ENCODE measurements around the gene SLC7A6.

Gene SLC7A6

DNA sequence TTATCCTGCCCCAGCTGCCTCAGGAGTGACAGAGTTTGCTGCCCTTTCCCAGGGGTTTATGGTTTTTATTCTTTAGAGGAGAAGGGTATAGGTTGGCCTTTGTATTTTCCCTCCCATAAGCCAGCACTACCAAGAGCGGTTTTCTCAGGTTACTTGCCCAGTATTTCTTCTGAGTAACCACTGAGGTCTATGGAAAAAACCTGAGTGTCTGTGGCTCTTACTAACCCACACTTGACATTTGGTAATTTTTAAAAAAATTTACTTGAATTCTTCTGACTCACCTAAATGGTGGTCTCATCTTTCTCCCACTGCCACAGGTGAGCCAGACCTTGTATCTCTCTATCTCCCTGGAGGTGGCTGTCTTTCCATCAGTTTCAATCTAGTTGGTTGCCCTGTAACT, 6.0 kb downstream of the SLC7A6 start:
- Histone ChIP-seq H3K4me1 (ENCODE audit: control insufficient read depth, insufficient read depth, low read length) (peaks cover 15% of the 10 kb centered on the region), H3K4me3 (ENCODE audit: insufficient read depth, low read depth, low read length) (no peak overlapping the region), H3K9me3 (ENCODE audit: control insufficient read depth, low read length) (no peaks in the 10 kb centered on the region), H3K27me3 (ENCODE audit: control insufficient read depth, insufficient read depth, low read length, poor library complexity, severe bottlenecking) (peaks cover 2% of the 10 kb centered on the region), H3K36me3 (ENCODE audit: control insufficient read depth, insufficient read depth, low read length) (no peaks in the 10 kb centered on the region), H3K27ac (ENCODE audit: insufficient read depth, low read depth, low read length, poor library complexity, severe bottlenecking) (no peak overlapping the region)
- WGBS, 2 experiments: 33 to 69% methylated on average over 1 of the region's 1 CpG

DNA sequence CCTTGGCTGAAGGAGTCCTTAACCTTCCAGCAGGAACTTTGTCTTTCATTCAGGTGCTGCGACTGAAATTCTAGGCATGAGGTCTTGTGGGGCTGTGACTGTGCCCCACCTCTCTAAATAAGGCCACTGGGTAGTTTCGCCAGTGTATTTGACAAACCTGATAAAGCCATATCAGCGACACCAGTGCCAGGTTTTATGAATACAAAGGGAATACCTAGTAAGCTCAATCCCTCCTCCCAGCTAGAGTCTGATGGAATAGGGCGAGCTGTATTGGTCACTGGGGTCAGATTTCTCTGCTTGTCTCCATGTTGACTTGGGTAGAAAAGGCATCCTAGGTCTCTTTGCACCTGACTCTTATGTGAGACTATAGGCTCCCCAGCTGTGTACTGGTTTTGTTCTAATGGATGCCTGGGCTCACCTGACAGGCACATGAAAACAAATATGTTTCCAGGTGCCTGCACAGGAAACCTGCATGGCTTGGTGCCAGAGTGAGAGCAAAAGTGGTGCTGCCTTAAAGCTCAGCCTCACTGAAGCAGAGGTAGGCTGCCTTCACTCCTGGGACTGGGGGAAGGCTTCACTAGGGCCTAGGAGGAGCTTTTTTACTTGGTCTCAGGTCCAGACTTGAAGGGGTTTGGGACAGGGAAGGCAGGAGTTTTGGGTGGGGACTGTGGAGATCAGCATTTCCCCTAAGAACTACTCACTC, 8.3 kb downstream of the SLC7A6 start:
- no peaks in the 10 kb centered on the region for H3K27me3 ChIP-seq (ENCODE audit: control insufficient read depth, insufficient read depth, low read length, poor library complexity, severe bottlenecking)
- H3K36me3 ChIP-seq (ENCODE audit: control insufficient read depth, insufficient read depth, low read length): no peaks in the 10 kb centered on the region
- 93 to 94% methylated on average over 4 of the region's 4 CpGs for WGBS, 2 experiments
- H3K27ac ChIP-seq (ENCODE audit: insufficient read depth, low read depth, low read length, poor library complexity, severe bottlenecking): no peak overlapping the region
- H3K4me1 ChIP-seq (ENCODE audit: control insufficient read depth, insufficient read depth, low read length): peaks cover 9% of the 10 kb centered on the region
- no peak overlapping the region for H3K4me3 ChIP-seq (ENCODE audit: insufficient read depth, low read depth, low read length)
- no peaks in the 10 kb centered on the region for H3K9me3 ChIP-seq (ENCODE audit: control insufficient read depth, low read length)

DNA sequence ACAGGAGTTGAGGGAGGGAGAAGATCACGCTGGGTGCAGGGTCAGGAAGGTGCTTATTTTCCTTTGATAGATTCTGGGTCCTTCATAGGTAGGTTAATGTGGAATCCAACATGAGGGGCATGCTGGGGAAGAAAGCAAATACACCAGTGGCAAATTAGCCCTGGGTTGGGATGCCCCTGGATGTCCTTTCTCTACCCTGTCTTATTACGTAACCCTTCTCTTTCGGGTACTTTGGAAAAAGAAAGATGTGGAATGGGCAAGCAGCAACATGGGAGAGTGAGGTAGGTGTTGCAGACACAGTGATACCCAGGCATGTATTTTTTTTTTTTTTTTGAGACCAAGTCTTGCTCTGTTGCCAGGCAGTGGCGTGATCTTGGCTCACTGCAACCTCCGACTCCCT, 9.1 kb downstream of the SLC7A6 start:
- Histone ChIP-seq H3K4me1 (ENCODE audit: control insufficient read depth, insufficient read depth, low read length) (peaks cover 4% of the 10 kb centered on the region), H3K27ac (ENCODE audit: insufficient read depth, low read depth, low read length, poor library complexity, severe bottlenecking) (no peak overlapping the region), H3K4me3 (ENCODE audit: insufficient read depth, low read depth, low read length) (no peak overlapping the region), H3K27me3 (ENCODE audit: control insufficient read depth, insufficient read depth, low read length, poor library complexity, severe bottlenecking) (no peaks in the 10 kb centered on the region), H3K9me3 (ENCODE audit: control insufficient read depth, low read length) (no peaks in the 10 kb centered on the region), H3K36me3 (ENCODE audit: control insufficient read depth, insufficient read depth, low read length) (no peaks in the 10 kb centered on the region)
- 91 to 96% methylated on average over 5 of the region's 5 CpGs for WGBS, 2 experiments

DNA sequence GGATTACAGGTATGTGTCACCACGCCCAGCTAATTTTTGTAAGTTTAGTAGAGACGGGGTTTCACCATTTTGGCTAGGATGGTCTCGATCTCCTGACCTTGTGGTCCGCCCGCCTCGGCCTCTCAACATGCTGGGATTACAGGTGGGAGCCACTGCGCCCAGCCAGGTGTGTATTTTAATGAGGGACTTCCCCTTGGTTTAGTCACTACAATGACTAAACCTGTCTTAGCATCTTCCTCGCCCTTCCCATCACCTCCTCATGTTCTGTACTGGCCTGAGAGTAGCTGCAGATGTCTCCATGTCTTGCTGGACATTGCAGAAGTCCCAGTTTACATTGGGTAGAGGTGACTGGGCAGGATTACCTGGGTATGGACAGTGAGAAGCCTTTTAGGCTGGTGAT, 9.6 kb downstream of the SLC7A6 start:
- Histone ChIP-seq H3K36me3 (ENCODE audit: control insufficient read depth, insufficient read depth, low read length) (no peaks in the 10 kb centered on the region), H3K27me3 (ENCODE audit: control insufficient read depth, insufficient read depth, low read length, poor library complexity, severe bottlenecking) (no peaks in the 10 kb centered on the region), H3K4me1 (ENCODE audit: control insufficient read depth, insufficient read depth, low read length) (peaks cover 4% of the 10 kb centered on the region), H3K9me3 (ENCODE audit: control insufficient read depth, low read length) (no peaks in the 10 kb centered on the region), H3K27ac (ENCODE audit: insufficient read depth, low read depth, low read length, poor library complexity, severe bottlenecking) (no peak overlapping the region), H3K4me3 (ENCODE audit: insufficient read depth, low read depth, low read length) (no peak overlapping the region)
- WGBS, 2 experiments: 95% methylated on average over 8 of the region's 8 CpGs

DNA sequence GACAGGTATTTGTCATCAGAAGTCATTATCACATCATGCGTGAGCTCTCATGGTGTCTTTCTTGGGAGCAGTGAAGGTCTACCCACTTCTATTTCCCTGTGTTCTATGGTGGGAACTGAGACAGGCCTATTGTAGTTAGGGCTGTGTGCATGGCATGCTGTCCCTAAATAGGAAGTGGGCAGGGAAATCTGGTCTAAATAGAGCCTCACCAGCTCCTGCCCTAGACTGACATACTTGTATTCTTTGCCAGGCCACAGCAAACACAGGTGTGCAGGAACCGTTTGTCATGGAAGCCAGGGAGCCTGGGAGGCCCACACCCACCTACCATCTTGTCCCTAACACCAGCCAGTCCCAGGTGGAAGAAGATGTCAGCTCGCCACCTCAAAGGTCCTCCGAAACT, 10.1 kb downstream of the SLC7A6 start:
- Histone ChIP-seq H3K4me3 (ENCODE audit: insufficient read depth, low read depth, low read length) (no peak overlapping the region), H3K4me1 (ENCODE audit: control insufficient read depth, insufficient read depth, low read length) (peaks cover under 1% of the 10 kb centered on the region), H3K9me3 (ENCODE audit: control insufficient read depth, low read length) (no peaks in the 10 kb centered on the region), H3K27ac (ENCODE audit: insufficient read depth, low read depth, low read length, poor library complexity, severe bottlenecking) (no peak overlapping the region), H3K27me3 (ENCODE audit: control insufficient read depth, insufficient read depth, low read length, poor library complexity, severe bottlenecking) (no peaks in the 10 kb centered on the region), H3K36me3 (ENCODE audit: control insufficient read depth, insufficient read depth, low read length) (no peaks in the 10 kb centered on the region)
- WGBS, 2 experiments: 94 to 98% methylated on average over 4 of the region's 4 CpGs

DNA sequence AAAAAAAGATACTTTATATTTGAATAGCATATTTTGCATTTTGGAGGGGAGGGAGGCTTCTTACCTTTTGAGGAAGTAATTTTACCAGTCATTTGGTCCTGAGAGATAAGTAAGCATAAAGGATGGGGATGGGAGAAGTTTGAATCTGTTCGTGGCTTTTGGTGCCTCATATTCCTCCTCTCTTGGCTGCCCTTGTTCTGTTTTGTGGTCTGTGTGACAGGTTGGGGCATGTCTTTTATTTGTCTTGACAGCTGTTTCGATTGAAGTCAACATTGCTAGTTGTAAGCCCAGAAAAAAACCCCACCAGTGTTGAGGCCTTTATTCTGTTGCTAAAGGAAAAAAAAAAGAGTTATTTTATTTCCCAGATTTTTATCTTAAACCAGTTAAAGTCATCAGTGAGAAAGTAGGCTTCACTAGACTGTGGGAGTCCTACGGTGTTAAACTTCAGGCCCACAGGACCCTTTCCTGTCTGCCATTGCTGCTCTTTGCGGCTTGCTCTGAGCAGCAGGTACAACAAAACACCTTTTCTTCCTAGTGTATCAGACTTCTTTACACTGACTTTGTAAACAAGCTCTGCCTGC, 11.4 kb downstream of the SLC7A6 start:
- no peaks in the 10 kb centered on the region for H3K27me3 ChIP-seq (ENCODE audit: control insufficient read depth, insufficient read depth, low read length, poor library complexity, severe bottlenecking)
- H3K36me3 ChIP-seq (ENCODE audit: control insufficient read depth, insufficient read depth, low read length): no peaks in the 10 kb centered on the region
- WGBS, 2 experiments: 83 to 86% methylated on average over 4 of the region's 4 CpGs
- no peak overlapping the region for H3K4me3 ChIP-seq (ENCODE audit: insufficient read depth, low read depth, low read length)
- no peaks in the 10 kb centered on the region for H3K4me1 ChIP-seq (ENCODE audit: control insufficient read depth, insufficient read depth, low read length)
- H3K27ac ChIP-seq (ENCODE audit: insufficient read depth, low read depth, low read length, poor library complexity, severe bottlenecking): no peak overlapping the region
- H3K9me3 ChIP-seq (ENCODE audit: control insufficient read depth, low read length): no peaks in the 10 kb centered on the region

DNA sequence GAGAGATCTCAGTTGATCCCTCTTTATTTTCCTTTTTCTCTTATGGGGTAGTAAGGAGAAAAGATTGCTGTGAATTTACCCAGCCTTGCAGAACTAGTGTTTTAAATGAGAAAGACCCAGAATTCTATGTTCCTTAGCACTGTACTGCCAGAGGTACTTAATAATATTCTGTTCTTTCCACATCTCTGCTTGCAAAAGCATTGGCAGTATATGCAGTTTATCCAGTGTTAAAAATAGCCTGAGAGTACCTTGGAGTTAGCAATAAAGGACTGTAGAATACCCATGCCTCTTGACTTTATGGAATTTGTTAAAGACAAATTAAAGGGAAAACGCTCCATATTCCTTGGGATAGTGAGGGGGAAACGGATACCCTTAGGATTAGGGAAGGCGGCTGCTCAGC, 11.9 kb downstream of the SLC7A6 start:
- no peaks in the 10 kb centered on the region for H3K4me1 ChIP-seq (ENCODE audit: control insufficient read depth, insufficient read depth, low read length)
- 87 to 92% methylated on average over 3 of the region's 3 CpGs for WGBS, 2 experiments
- H3K27ac ChIP-seq (ENCODE audit: insufficient read depth, low read depth, low read length, poor library complexity, severe bottlenecking): no peak overlapping the region

DNA sequence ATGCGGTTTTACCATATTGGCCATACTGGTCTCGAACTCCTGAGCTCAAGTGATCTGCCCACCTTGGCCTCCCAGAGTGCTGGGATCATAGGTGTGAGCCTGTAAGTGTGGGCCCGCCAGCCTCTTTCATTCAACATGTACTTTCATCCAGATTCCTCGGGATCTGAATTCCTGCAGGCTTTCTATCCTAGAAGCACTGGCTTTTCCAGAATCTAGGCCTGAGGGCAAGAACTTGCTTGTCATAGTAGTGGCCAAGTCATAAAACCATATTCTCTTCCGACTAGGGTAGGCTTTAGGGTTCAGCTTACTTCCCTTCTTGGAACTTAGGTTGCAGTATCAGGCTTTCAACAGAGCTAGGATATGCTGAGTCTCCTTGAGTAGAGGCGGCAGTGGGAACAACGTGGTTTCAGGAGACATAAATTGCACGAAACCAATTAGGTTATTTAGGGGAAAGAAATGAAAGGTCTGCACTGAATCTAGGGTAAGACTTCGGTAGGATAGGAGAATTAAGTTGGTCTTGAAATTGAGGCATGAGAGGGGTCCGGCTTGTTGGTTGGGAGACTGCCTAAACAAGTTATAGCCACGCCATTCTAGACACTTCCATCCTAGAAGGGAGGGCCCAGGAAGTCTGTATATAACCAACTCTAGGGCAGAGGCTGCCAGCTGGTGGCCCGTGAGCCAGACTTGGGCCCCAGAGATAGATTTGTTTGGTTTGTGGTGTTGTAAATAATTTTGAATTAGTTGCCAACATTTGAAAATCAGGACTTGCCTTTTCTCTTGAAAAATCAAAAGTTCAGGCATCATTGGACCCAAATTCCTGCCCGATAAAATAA, 15.6 kb downstream of the SLC7A6 start:
- no peaks in the 10 kb centered on the region for H3K36me3 ChIP-seq (ENCODE audit: control insufficient read depth, insufficient read depth, low read length)
- H3K9me3 ChIP-seq (ENCODE audit: control insufficient read depth, low read length): no peaks in the 10 kb centered on the region
- H3K27ac ChIP-seq (ENCODE audit: insufficient read depth, low read depth, low read length, poor library complexity, severe bottlenecking): no peak overlapping the region
- H3K4me3 ChIP-seq (ENCODE audit: insufficient read depth, low read depth, low read length): no peak overlapping the region
- no peaks in the 10 kb centered on the region for H3K27me3 ChIP-seq (ENCODE audit: control insufficient read depth, insufficient read depth, low read length, poor library complexity, severe bottlenecking)
- 94 to 95% methylated on average over 13 of the region's 13 CpGs for WGBS, 2 experiments
- no peaks in the 10 kb centered on the region for H3K4me1 ChIP-seq (ENCODE audit: control insufficient read depth, insufficient read depth, low read length)

More for the DNA sequence above, 11.9 kb downstream of the SLC7A6 start:
- Histone ChIP-seq H3K27me3 (ENCODE audit: control insufficient read depth, insufficient read depth, low read length, poor library complexity, severe bottlenecking) (no peaks in the 10 kb centered on the region), H3K4me3 (ENCODE audit: insufficient read depth, low read depth, low read length) (no peak overlapping the region), H3K9me3 (ENCODE audit: control insufficient read depth, low read length) (no peaks in the 10 kb centered on the region), H3K36me3 (ENCODE audit: control insufficient read depth, insufficient read depth, low read length) (no peaks in the 10 kb centered on the region)

DNA sequence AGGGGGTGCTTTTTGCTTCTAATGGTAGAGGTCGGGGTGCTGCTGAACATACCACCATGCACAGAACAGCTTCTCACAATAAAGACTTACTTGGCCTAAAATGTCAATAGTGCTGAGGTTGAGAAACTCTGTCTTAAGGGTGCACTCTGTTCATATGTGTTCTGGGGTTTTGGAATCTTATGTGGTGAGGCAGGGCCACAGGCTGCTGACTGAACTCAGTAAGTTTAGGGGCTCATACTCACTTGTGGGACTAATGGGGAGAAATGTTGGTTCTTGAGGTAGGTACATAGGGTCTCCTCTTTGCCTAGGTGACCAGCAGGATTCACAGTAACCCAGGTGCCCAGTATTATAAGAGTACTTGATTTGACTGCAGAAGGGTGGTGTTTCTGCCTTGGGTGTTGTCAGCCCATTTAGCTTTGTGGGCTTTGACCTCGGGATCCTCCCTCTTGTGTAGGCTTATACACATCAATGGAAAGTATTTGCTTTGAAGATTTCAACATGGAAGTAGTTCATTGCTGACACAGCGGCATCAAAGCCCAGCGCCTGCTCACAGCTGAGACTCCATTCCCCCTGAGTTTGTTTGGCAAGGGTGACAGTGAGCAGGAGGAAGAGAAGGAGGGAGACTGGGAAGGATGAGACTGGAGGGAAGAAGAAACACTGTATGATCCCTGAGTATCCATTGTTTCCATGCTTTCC, 17.2 kb downstream of the SLC7A6 start:
- no peaks in the 10 kb centered on the region for H3K36me3 ChIP-seq (ENCODE audit: control insufficient read depth, insufficient read depth, low read length)
- H3K27me3 ChIP-seq (ENCODE audit: control insufficient read depth, insufficient read depth, low read length, poor library complexity, severe bottlenecking): no peaks in the 10 kb centered on the region
- H3K4me3 ChIP-seq (ENCODE audit: insufficient read depth, low read depth, low read length): no peak overlapping the region
- no peaks in the 10 kb centered on the region for H3K9me3 ChIP-seq (ENCODE audit: control insufficient read depth, low read length)
- H3K4me1 ChIP-seq (ENCODE audit: control insufficient read depth, insufficient read depth, low read length): no peaks in the 10 kb centered on the region
- WGBS, 2 experiments: 96 to 97% methylated on average over 3 to 4 of the region's 4 CpGs
- H3K27ac ChIP-seq (ENCODE audit: insufficient read depth, low read depth, low read length, poor library complexity, severe bottlenecking): no peak overlapping the region

DNA sequence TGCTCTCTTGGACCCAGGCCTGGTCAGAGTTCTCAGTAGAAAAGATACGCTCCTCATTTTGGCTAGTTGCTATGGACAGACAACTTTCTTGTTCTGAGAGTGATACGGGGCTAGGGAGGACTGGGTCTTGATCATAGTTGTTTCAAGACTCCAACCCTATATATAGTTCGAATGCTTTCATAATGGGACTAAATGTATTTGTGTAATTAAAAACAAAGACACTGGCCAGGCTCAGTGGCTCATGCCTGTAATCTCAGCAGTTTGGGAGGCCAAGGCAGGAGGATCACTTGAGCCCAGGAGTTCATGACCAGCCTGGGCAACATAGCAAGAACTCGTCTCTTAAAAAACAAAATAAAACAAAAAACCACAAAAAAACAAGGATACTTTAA, 17.7 kb downstream of the SLC7A6 start:
- WGBS, 2 experiments: 89 to 92% methylated on average over 4 of the region's 4 CpGs
- H3K9me3 ChIP-seq (ENCODE audit: control insufficient read depth, low read length): no peaks in the 10 kb centered on the region
- H3K36me3 ChIP-seq (ENCODE audit: control insufficient read depth, insufficient read depth, low read length): no peaks in the 10 kb centered on the region
- no peak overlapping the region for H3K4me3 ChIP-seq (ENCODE audit: insufficient read depth, low read depth, low read length)
- no peaks in the 10 kb centered on the region for H3K4me1 ChIP-seq (ENCODE audit: control insufficient read depth, insufficient read depth, low read length)
- H3K27me3 ChIP-seq (ENCODE audit: control insufficient read depth, insufficient read depth, low read length, poor library complexity, severe bottlenecking): no peaks in the 10 kb centered on the region
- H3K27ac ChIP-seq (ENCODE audit: insufficient read depth, low read depth, low read length, poor library complexity, severe bottlenecking): no peak overlapping the region

All from ectodermal cell (in vitro differentiated cells).